ENCODE results near the gene CENPX.
"Not testable (repeated sequence)": the region's sequence is repeated elsewhere in the genome, so short reads cannot be mapped to it uniquely, and the experiment has no call there.

Gene CENPX

GRCh38 chr17:81996232-81996756 is 26.4 kb downstream of the CENPX start:
- DNase-seq = no peak

GRCh38 chr17:81995463-81996231 is 27.0 kb downstream of the CENPX start:
- no peak for DNase-seq

- DNase-seq = no peak
Observed at GRCh38 chr17:81994593-81995462, 27.9 kb downstream of the CENPX start.

GRCh38 chr17:81993729-81994592 is 28.7 kb downstream of the CENPX start:
- no peak for DNase-seq

GRCh38 chr17:81992306-81993102 is 30.2 kb downstream of the CENPX start:
- DNase-seq = no peak

GRCh38 chr17:81991684-81992305 is 30.9 kb downstream of the CENPX start:
- DNase-seq = no peak

- DNase-seq = no peak
Observed at GRCh38 chr17:81990836-81991683, 31.6 kb downstream of the CENPX start.

- no peak for DNase-seq
Observed at GRCh38 chr17:81987161-81987770, 35.4 kb downstream of the CENPX start.

GRCh38 chr17:81986606-81987005 is 36.1 kb downstream of the CENPX start:
- no peak for DNase-seq

- no peak for DNase-seq
Observed at GRCh38 chr17:81984773-81985410, 37.8 kb downstream of the CENPX start.

- DNase-seq = no peak
Observed at GRCh38 chr17:81983639-81984373, 38.9 kb downstream of the CENPX start.

GRCh38 chr17:81983011-81983638 is 39.6 kb downstream of the CENPX start:
- no peak for DNase-seq

- DNase-seq = not testable (repeated sequence)
Observed at GRCh38 chr17:81981511-81981910, 41.2 kb downstream of the CENPX start.

- no peak for DNase-seq
Observed at GRCh38 chr17:81980707-81981343, 41.9 kb downstream of the CENPX start.

GRCh38 chr17:81980122-81980521 is 42.6 kb downstream of the CENPX start:
- DNase-seq = no peak

- DNase-seq = no peak
Observed at GRCh38 chr17:81978524-81979298, 44.0 kb downstream of the CENPX start.
